Lower leg skin (tissue), 3 donors: ENCODE measurements around the gene CHERP.

ENCODE experiments used
- CTCF ChIP-seq, 3 donors: fragments of 450-650 bp; IDR thresholded peaks; one replicate each; pipeline ENCODE4 v1.5.1; 2016; ENCODE audit warnings: antibody characterized with exemption in 3 of 3, mild to moderate bottlenecking in 3 of 3, moderate library complexity in 2 of 3
- POLR2A ChIP-seq, 2 donors: fragments of 450-650 bp; IDR thresholded peaks; one replicate each; pipeline ENCODE4 v1.6.1; 2016 to 2017; ENCODE audit warnings: antibody characterized with exemption in 2 of 2, mild to moderate bottlenecking in 1 of 2, moderate library complexity in 1 of 2

GRCh38 chr19:16530540-16531379 is 11.5 kb downstream of the CHERP start:
- TF ChIP-seq CTCF (IDR thresholded peaks at IDR 0.05) (no peak), POLR2A (IDR thresholded peaks at IDR 0.05) (no peak)
